Suppressor macrophage (primary cell): ENCODE measurements around the gene KIF21B.
"Not testable (repeated sequence)": the region's sequence is repeated elsewhere in the genome, so short reads cannot be mapped to it uniquely, and the experiment has no call there.

Experiments used
- DNase-seq, 4 experiments: peaks; one replicate each; pipeline ENCODE4 v3.0.0-alpha.2; 2020 to 2022

The KIF21B gene

DNA sequence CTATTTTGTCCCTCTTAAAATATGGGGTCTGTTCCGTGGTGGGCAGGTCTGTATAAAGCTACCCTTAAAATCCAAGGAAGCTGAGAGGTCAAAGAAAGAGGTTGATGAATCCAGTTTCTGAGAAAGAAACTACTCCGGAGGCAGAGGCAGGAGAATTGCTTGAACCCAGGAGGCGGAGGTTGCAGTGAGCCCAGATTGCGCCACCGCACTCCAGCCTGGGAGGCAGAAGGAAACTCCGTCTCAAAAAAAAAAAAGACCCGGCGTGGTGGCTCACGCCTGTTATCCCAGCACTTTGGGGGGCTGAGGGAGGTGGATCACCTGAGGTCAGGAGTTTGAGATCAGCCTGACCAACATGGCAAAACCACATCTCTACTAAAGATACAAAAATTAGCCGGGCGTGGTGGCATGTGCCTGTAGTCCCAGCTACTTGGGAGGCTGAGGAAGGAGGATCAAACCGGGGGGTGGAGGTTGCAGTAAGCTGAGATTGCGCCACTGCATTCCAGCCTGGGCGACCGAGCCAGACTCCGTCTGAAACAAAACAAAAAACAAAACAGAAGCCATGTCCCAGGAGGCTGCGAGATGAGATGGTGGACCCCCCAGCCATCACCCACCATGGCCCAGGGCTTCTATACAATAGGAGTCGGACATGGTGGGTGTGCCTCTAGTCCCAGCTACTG is 88.1 kb downstream of the KIF21B start:
- DNase-seq = not testable (repeated sequence)

- no peak for DNase-seq
Measured at GRCh38 chr1:200934676-200935245, 88.8 kb downstream of the KIF21B start.

DNA sequence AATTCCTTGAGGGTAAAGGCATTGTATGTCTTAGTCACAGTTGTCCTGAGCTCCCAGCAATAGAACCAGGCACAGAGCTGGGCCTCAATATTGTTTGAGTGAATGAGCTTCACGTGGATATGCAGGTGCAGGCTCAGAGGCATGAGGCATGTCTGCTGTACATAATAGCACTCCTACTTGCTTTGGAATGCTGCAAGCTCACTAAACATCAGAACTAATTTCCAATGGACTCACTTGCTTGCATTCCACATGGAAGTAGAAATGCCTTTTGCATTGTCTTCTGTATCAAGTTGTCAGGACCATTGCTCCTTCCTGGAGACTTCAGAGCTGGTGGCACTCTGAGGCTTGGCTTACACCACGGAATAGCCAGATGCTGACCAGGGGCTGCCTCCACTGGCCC is 91.7 kb downstream of the KIF21B start:
- no peak for DNase-seq

DNA sequence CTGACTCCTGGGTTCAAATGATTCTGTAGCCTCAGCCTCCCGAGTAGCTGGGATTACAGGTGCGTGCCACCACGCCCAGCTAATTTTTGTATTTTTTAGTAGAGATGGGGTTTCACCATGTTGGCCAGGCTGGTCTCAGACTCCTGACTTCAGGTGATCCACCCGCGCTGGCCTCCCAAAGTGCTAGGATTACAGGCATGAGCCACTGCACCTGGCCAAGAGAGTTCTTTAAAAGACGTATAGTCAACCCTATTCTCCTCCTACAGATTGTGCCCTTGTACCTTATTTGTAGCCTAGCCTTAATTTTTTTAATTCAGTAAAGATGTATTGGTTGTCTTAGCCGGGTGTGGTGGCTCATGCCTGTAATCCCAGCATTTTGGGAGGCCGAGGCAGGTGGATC is 93.2 kb downstream of the KIF21B start:
- not testable (repeated sequence) for DNase-seq

- no peak for DNase-seq
Measured at GRCh38 chr1:200929530-200930278, 93.8 kb downstream of the KIF21B start.

GRCh38 chr1:200925831-200926230 is 97.7 kb downstream of the KIF21B start:
- DNase-seq = peak in 1 of 4 experiments; percentile 11

GRCh38 chr1:200923601-200924000 is 99.9 kb downstream of the KIF21B start:
- DNase-seq = no peak

DNA sequence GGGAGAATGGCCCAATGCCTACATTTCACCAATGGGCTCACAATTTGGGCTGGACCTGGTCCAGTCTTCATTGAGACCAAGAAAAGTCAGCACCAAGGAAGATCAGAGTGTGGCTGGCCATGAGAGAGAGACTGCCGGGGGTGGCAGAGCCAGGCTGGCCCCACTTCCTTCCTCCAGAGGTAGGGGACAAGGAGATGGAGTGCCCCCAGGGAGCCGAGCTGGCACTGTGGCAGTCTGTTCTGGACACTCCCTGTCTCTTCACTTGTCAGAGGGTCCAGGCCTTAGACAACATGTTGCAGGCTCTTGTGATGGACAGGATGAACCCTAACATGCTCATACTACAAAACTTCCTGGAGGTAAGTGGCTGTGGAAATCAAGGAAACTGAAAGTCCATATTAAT is 101.1 kb downstream of the KIF21B start:
- no peak for DNase-seq

- no peak for DNase-seq
Measured at GRCh38 chr1:200921571-200922110, 101.9 kb downstream of the KIF21B start.
